ENCODE data around the gene CRLF1. TPM values are rescaled to one million over a fixed set of nuclear protein-coding genes. Genes with fewer than 3 reads are reported as not detected.
"Not testable (repeated sequence)": the region's sequence is repeated elsewhere in the genome, so short reads cannot be mapped to it uniquely, and the experiment has no call there.

CRLF1 gene
- total RNA-seq, 1 donor from 2014 or later, result 7.8 TPM

GRCh38 chr19:18608805-18609716, 2.5 kb upstream of the CRLF1 start:
- no peak for DNase-seq (ENCODE audit: low spot score)

GRCh38 chr19:18608102-18608804, 1.7 kb upstream of the CRLF1 start:
- no peak for DNase-seq (ENCODE audit: low spot score)

- no peak for DNase-seq (ENCODE audit: low spot score)
These were observed 865 bp upstream of the CRLF1 start for GRCh38 chr19:18607226-18608101.

GRCh38 chr19:18605546-18606280, 886 bp downstream of the CRLF1 start:
- no peak for DNase-seq (ENCODE audit: low spot score)

GRCh38 chr19:18605196-18605545, 1.4 kb downstream of the CRLF1 start:
- DNase-seq (ENCODE audit: low spot score), result no peak

- DNase-seq (ENCODE audit: low spot score), result no peak
These were observed 1.8 kb downstream of the CRLF1 start for GRCh38 chr19:18604820-18605159.

GRCh38 chr19:18603958-18604819, 2.4 kb downstream of the CRLF1 start:
- no peak for DNase-seq (ENCODE audit: low spot score)

GRCh38 chr19:18603255-18603957, 3.2 kb downstream of the CRLF1 start:
- no peak for DNase-seq (ENCODE audit: low spot score)

GRCh38 chr19:18601875-18602274, 4.7 kb downstream of the CRLF1 start:
- no peak for DNase-seq (ENCODE audit: low spot score)

GRCh38 chr19:18600692-18601397, 5.8 kb downstream of the CRLF1 start:
- not testable (repeated sequence) for DNase-seq (ENCODE audit: low spot score)

GRCh38 chr19:18599485-18599884, 7.1 kb downstream of the CRLF1 start:
- no peak for DNase-seq (ENCODE audit: low spot score)

GRCh38 chr19:18597809-18598660, 8.6 kb downstream of the CRLF1 start:
- no peak for DNase-seq (ENCODE audit: low spot score)

GRCh38 chr19:18596752-18597157, 9.8 kb downstream of the CRLF1 start:
- DNase-seq (ENCODE audit: low spot score), result no peak

GRCh38 chr19:18595475-18595874, 11.1 kb downstream of the CRLF1 start:
- DNase-seq (ENCODE audit: low spot score), result no peak

- DNase-seq (ENCODE audit: low spot score), result no peak
These were observed 11.7 kb downstream of the CRLF1 start for GRCh38 chr19:18594824-18595373.

GRCh38 chr19:18594096-18594823, 12.3 kb downstream of the CRLF1 start:
- DNase-seq (ENCODE audit: low spot score), result peak; percentile 73

Data from ureter (tissue), 1 donor.